ENCODE results near the gene TTC8.
A peak's percentile ranks its signal among the peaks of the same experiment; 100 is the strongest.

The TTC8 gene

GRCh38 chr14:88863167-88863566, 38.7 kb downstream of the TTC8 start:
- no peak for DNase-seq (ENCODE audit: low read depth)
- TF ChIP-seq, protein P1, sequence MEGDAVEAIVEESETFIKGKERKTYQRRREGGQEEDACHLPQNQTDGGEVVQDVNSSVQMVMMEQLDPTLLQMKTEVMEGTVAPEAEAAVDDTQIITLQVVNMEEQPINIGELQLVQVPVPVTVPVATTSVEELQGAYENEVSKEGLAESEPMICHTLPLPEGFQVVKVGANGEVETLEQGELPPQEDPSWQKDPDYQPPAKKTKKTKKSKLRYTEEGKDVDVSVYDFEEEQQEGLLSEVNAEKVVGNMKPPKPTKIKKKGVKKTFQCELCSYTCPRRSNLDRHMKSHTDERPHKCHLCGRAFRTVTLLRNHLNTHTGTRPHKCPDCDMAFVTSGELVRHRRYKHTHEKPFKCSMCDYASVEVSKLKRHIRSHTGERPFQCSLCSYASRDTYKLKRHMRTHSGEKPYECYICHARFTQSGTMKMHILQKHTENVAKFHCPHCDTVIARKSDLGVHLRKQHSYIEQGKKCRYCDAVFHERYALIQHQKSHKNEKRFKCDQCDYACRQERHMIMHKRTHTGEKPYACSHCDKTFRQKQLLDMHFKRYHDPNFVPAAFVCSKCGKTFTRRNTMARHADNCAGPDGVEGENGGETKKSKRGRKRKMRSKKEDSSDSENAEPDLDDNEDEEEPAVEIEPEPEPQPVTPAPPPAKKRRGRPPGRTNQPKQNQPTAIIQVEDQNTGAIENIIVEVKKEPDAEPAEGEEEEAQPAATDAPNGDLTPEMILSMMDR (conservative IDR thresholded peaks at IDR 0.05; ENCODE audit: low read length): no peak
- no peak overlapping the region for H3K4me3 ChIP-seq (ENCODE audit: low read length)

- no peak for DNase-seq (ENCODE audit: low read depth)
- H3K4me3 ChIP-seq (ENCODE audit: low read length): no peak overlapping the region
- TF ChIP-seq, protein P1 (conservative IDR thresholded peaks at IDR 0.05; ENCODE audit: low read length): no peak
These were observed 39.7 kb downstream of the TTC8 start for GRCh38 chr14:88864198-88864597.

- DNase-seq (ENCODE audit: low read depth): peak; percentile 63
- H3K4me3 ChIP-seq (ENCODE audit: low read length): no peak overlapping the region
- TF ChIP-seq, protein P1 (conservative IDR thresholded peaks at IDR 0.05; ENCODE audit: low read length): no peak
These were observed 41.9 kb downstream of the TTC8 start for GRCh38 chr14:88866305-88866704.

- DNase-seq (ENCODE audit: low read depth): peak; percentile 22
- TF ChIP-seq, protein P1 (conservative IDR thresholded peaks at IDR 0.05; ENCODE audit: low read length): peak; percentile 42
- no peak overlapping the region for H3K4me3 ChIP-seq (ENCODE audit: low read length)
These were observed 44.2 kb downstream of the TTC8 start for GRCh38 chr14:88868558-88869159.

- DNase-seq (ENCODE audit: low read depth): no peak
- TF ChIP-seq, protein P1 (conservative IDR thresholded peaks at IDR 0.05; ENCODE audit: low read length): no peak
- H3K4me3 ChIP-seq (ENCODE audit: low read length): no peak overlapping the region
These were observed 46.3 kb downstream of the TTC8 start for GRCh38 chr14:88870777-88871176.

DNA sequence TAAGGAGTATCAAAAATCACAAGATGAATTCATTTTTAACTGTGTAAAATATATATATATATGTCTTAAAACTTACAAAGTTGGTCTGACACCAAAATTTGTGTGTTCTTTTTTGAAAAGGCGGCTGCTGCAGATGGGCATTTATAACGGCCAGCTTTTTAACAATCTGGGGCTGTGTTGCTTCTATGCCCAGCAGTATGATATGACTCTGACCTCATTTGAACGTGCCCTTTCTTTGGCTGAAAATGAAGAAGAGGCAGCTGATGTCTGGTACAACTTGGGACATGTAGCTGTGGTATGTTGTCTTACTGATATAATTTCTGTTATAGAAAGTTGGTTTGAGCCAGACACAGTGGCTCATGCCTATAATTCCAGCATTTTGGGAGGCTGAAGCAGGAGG, 47.0 kb downstream of the TTC8 start:
- TF ChIP-seq, protein P1 (conservative IDR thresholded peaks at IDR 0.05; ENCODE audit: low read length): no peak
- no peak for DNase-seq (ENCODE audit: low read depth)
- H3K4me3 ChIP-seq (ENCODE audit: low read length): no peak overlapping the region

- no peak for DNase-seq (ENCODE audit: low read depth)
- TF ChIP-seq, protein P1 (conservative IDR thresholded peaks at IDR 0.05; ENCODE audit: low read length): no peak
- H3K4me3 ChIP-seq (ENCODE audit: low read length): no peak overlapping the region
These were observed 48.5 kb downstream of the TTC8 start for GRCh38 chr14:88872976-88873375.
